ENCODE results near the gene URAD. TPM values are rescaled to one million over a fixed set of nuclear protein-coding genes. Genes with fewer than 3 reads are reported as not detected.

Gene URAD
- total and polyA plus RNA-seq, 3 donors from 2014 or later: 0.87 to 1.6 TPM; not detected in 1

DNA sequence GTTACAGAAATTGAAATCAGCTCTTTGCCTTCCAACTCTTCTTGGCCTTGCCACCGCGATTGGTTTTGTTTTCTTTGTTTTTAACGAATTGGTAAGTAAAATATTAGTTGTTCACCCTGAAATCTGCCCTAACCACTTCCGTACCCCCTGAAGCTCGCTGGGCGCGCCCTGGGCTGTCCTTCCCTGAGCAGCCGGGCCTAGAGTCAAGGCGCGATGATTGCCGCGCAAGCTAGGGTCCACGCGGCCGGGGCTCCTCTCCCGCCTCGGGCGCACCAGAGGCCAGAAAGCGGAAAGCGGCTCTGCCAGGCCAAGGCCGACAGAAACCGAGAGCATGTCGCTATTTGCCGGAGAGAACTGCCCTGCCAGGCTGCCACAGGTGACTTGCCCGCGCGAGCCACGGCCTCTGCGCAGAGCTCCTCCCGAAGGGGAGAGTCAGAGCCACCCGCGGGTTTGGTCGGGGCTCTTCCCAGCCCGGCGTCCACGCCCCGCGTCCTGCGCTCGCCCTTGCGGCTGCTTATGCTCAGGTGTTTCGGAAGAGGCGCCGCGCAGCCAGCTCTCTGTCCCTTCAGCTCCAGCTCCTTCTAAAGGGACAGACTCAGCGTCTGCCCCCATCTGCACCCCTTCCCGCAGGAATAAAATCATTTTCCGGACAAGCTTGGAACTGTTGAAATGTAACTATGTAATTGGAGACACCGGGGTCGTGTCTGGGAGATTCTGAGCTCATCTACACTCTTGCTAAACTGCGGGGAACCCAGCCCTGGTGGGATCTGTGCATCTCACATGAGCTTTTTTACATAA, 12.7 kb downstream of the URAD start:
- WGBS, 2 donors: 1 to 5% methylated on average over 33 to 43 of the region's 51 CpGs
- Histone ChIP-seq H3K4me1 (peaks cover 11% of the 10 kb centered on the region), H3K9me3 (no peaks in the 10 kb centered on the region), H3K27ac (no peak overlapping the region), H3K36me3 (ENCODE audit: low read depth, missing control alignments) (no peaks in the 10 kb centered on the region), H3K4me3 (no peak overlapping the region), H3K27me3 (no peaks in the 10 kb centered on the region)
- no peak for DNase-seq
- TF ChIP-seq POLR2A (IDR thresholded peaks at IDR 0.05): no peak
- TF ChIP-seq, protein P1, sequence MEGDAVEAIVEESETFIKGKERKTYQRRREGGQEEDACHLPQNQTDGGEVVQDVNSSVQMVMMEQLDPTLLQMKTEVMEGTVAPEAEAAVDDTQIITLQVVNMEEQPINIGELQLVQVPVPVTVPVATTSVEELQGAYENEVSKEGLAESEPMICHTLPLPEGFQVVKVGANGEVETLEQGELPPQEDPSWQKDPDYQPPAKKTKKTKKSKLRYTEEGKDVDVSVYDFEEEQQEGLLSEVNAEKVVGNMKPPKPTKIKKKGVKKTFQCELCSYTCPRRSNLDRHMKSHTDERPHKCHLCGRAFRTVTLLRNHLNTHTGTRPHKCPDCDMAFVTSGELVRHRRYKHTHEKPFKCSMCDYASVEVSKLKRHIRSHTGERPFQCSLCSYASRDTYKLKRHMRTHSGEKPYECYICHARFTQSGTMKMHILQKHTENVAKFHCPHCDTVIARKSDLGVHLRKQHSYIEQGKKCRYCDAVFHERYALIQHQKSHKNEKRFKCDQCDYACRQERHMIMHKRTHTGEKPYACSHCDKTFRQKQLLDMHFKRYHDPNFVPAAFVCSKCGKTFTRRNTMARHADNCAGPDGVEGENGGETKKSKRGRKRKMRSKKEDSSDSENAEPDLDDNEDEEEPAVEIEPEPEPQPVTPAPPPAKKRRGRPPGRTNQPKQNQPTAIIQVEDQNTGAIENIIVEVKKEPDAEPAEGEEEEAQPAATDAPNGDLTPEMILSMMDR (IDR thresholded peaks at IDR 0.05): no peak
- intact Hi-C loops (cut with DNase I; ENCODE audit: low total_unique reads): no loop called here

DNA sequence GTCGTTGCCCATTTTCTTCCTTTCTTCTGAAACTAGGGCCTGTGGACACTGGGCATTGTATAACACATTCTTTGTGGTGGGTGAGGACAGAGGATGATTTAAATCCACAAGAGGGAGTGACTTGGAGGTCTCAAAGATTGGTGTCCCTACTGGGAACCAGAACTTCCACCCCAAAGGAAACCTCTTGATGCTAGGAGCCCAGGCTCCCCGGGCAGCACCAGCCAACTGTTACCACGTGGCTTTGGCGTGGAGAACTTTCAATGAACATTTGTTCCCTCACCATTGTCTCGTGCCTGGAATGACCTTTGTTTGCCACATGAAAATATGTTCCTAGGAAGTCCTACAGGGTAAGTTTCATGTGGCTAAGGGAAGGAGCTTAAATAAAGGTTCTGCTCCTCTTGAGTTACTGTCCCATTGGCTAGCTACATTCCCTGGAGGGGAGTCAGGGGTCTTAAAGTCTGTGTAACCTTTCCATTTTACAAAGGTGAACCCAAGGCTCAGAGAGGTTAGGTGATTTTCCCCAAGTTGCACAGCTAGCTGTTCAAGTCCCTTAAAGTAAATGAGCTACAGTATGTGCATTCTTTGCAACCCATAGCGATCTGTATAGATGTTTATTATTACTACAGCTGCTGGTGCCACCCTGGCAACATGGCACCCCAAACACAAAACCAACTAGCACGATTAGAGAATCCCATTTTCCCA, 14.4 kb downstream of the URAD start:
- H3K27me3 ChIP-seq: no peaks in the 10 kb centered on the region
- H3K4me3 ChIP-seq: no peak overlapping the region
- H3K9me3 ChIP-seq: no peaks in the 10 kb centered on the region
- DNase-seq: no peak
- no peak overlapping the region for H3K27ac ChIP-seq
- WGBS, 2 donors: 28 to 41% methylated on average over 3 to 7 of the region's 7 CpGs
- intact Hi-C loops (cut with DNase I; ENCODE audit: low total_unique reads): no loop called here
- H3K36me3 ChIP-seq (ENCODE audit: low read depth, missing control alignments): no peaks in the 10 kb centered on the region
- no peak for TF ChIP-seq POLR2A (IDR thresholded peaks at IDR 0.05)
- TF ChIP-seq, protein P1 (IDR thresholded peaks at IDR 0.05): no peak
- H3K4me1 ChIP-seq: peaks cover 4% of the 10 kb centered on the region

DNA sequence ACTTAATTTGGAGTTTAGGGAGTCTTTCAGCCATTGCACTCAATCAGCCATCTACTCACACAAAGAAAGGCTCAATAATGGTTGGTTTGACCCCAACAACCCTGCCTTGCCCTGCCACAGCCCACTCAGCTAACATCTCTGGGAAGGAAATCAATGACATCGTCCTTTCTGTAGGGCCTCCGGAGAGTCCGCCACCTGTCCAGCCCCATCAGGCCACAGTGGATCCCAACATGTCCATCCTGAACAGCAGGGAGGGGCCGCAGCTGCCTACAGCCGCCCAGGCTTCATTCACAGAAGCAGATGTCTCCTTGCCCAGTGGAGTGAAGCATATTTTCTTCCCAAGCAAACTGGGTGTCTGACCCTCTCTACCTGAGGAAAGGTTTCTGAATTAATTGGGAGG, 15.2 kb downstream of the URAD start:
- H3K9me3 ChIP-seq: no peaks in the 10 kb centered on the region
- no peak overlapping the region for H3K27ac ChIP-seq
- DNase-seq: no peak
- intact Hi-C loops (cut with DNase I; ENCODE audit: low total_unique reads): no loop called here
- TF ChIP-seq POLR2A (IDR thresholded peaks at IDR 0.05): no peak
- TF ChIP-seq, protein P1 (IDR thresholded peaks at IDR 0.05): no peak
- H3K4me3 ChIP-seq: no peak overlapping the region
- peaks cover 4% of the 10 kb centered on the region for H3K4me1 ChIP-seq
- H3K36me3 ChIP-seq (ENCODE audit: low read depth, missing control alignments): no peaks in the 10 kb centered on the region
- 33 to 38% methylated on average over 3 to 5 of the region's 5 CpGs for WGBS, 2 donors
- H3K27me3 ChIP-seq: no peaks in the 10 kb centered on the region

DNA sequence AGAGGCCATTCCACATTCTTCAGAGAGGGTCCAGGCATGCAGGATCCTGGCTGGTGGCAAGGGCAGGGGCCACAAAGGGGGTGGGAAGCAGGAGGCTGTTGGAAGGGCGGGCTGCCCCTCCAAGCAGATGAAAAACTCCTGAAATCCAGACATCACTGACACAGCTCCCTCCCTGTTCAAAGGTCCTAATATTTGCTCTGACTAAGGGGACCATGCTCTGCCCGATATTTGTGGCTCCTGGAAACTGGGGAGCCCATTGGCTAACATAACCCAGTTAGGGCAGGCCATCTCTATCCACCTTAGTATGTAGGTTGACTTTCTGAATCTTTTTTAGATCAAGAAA, 16.0 kb downstream of the URAD start:
- 69 to 79% methylated on average over 2 of the region's 2 CpGs for WGBS, 2 donors
- Histone ChIP-seq H3K36me3 (ENCODE audit: low read depth, missing control alignments) (no peaks in the 10 kb centered on the region), H3K27me3 (no peaks in the 10 kb centered on the region), H3K9me3 (no peaks in the 10 kb centered on the region), H3K4me1 (peaks cover 4% of the 10 kb centered on the region), H3K27ac (no peak overlapping the region), H3K4me3 (no peak overlapping the region)
- TF ChIP-seq, protein P1 (IDR thresholded peaks at IDR 0.05): no peak
- no peak for TF ChIP-seq POLR2A (IDR thresholded peaks at IDR 0.05)
- intact Hi-C loops (cut with DNase I; ENCODE audit: low total_unique reads): no loop called here
- DNase-seq: no peak
